ENCODE results near the gene OXCT2.
"Not testable (repeated sequence)": the region's sequence is repeated elsewhere in the genome, so short reads cannot be mapped to it uniquely, and the experiment has no call there.

Gene OXCT2

GRCh38 chr1:39791838-39792237 is 20.7 kb upstream of the OXCT2 start:
- H3K4me3 ChIP-seq (ENCODE audit: control insufficient read depth, low read depth, low read length), result no peak overlapping the region
- TF ChIP-seq CTCF (conservative IDR thresholded peaks at IDR 0.05; ENCODE audit: control insufficient read depth, insufficient read depth, low read depth, low read length), result no peak
- DNase-seq (ENCODE audit: low read depth), result no peak

GRCh38 chr1:39789571-39790110 is 18.5 kb upstream of the OXCT2 start:
- no peak for TF ChIP-seq CTCF (conservative IDR thresholded peaks at IDR 0.05; ENCODE audit: control insufficient read depth, insufficient read depth, low read depth, low read length)
- no peak for DNase-seq (ENCODE audit: low read depth)
- H3K4me3 ChIP-seq (ENCODE audit: control insufficient read depth, low read depth, low read length), result no peak overlapping the region

GRCh38 chr1:39788758-39789570 is 17.8 kb upstream of the OXCT2 start, which contains the start of gene BMP8B:
BMP8B (minus strand) TSS chr1:39788865; CDS start chr1:39788485, 380 bp downstream.
- no peak within 1 kb of the TSS for H3K4me3 ChIP-seq (ENCODE audit: control insufficient read depth, low read depth, low read length)
- no peak for DNase-seq (ENCODE audit: low read depth)

GRCh38 chr1:39788426-39788757 is 17.2 kb upstream of the OXCT2 start:
- no peak for TF ChIP-seq CTCF (conservative IDR thresholded peaks at IDR 0.05; ENCODE audit: control insufficient read depth, insufficient read depth, low read depth, low read length)

More at GRCh38 chr1:39788758-39789570, 17.8 kb upstream of the OXCT2 start, which contains the start of gene BMP8B:
- no peak for TF ChIP-seq CTCF (conservative IDR thresholded peaks at IDR 0.05; ENCODE audit: control insufficient read depth, insufficient read depth, low read depth, low read length)

GRCh38 chr1:39787964-39788363 is 16.8 kb upstream of the OXCT2 start:
- H3K4me3 ChIP-seq (ENCODE audit: control insufficient read depth, low read depth, low read length), result not testable (repeated sequence)

More at GRCh38 chr1:39788426-39788757, 17.2 kb upstream of the OXCT2 start:
- no peak overlapping the region for H3K4me3 ChIP-seq (ENCODE audit: control insufficient read depth, low read depth, low read length)
- DNase-seq (ENCODE audit: low read depth), result no peak

GRCh38 chr1:39787468-39787867 is 16.3 kb upstream of the OXCT2 start:
- no peak for DNase-seq (ENCODE audit: low read depth)
- no peak for TF ChIP-seq CTCF (conservative IDR thresholded peaks at IDR 0.05; ENCODE audit: control insufficient read depth, insufficient read depth, low read depth, low read length)
- no peak overlapping the region for H3K4me3 ChIP-seq (ENCODE audit: control insufficient read depth, low read depth, low read length)

More at GRCh38 chr1:39787964-39788363, 16.8 kb upstream of the OXCT2 start:
- DNase-seq (ENCODE audit: low read depth), result not testable (repeated sequence)

- not testable (repeated sequence) for H3K4me3 ChIP-seq (ENCODE audit: control insufficient read depth, low read depth, low read length); DNase-seq (ENCODE audit: low read depth)
Observed at GRCh38 chr1:39787108-39787375, 15.9 kb upstream of the OXCT2 start.

GRCh38 chr1:39786303-39787107 is 15.4 kb upstream of the OXCT2 start:
- DNase-seq (ENCODE audit: low read depth); H3K4me3 ChIP-seq (ENCODE audit: control insufficient read depth, low read depth, low read length): not testable (repeated sequence)

GRCh38 chr1:39782685-39783084 is 11.5 kb upstream of the OXCT2 start:
- H3K4me3 ChIP-seq (ENCODE audit: control insufficient read depth, low read depth, low read length); DNase-seq (ENCODE audit: low read depth): not testable (repeated sequence)

All from fibroblast of mammary gland (primary cell).